H9 (cell line): ENCODE results near the gene ETHE1. TPM values are rescaled to one million over a fixed set of nuclear protein-coding genes. Genes with fewer than 3 reads are reported as not detected.

Experiments
- DNase-seq: peaks from one replicate; pipeline ENCODE4 v3.0.0-alpha.2; 2017
- H2AFZ ChIP-seq: one replicate; pipeline ENCODE4 v1.6.1; 2013; ENCODE audit warnings: mild to moderate bottlenecking, low read length, control low read depth, moderate library complexity
- H2AK5ac ChIP-seq: 2 replicates; pipeline ENCODE4 v1.6.1; 2013; ENCODE audit warnings: low read length, control low read depth, mixed read lengths; ENCODE audit not compliant: insufficient read length
- H2BK120ac ChIP-seq: one replicate; pipeline ENCODE4 v1.6.1; 2013; ENCODE audit warnings: low read depth, mild to moderate bottlenecking, low read length, control low read depth, inconsistent platforms; ENCODE audit not compliant: poor library complexity, severe bottlenecking
- H2BK12ac ChIP-seq: 2 replicates; pipeline ENCODE4 v1.6.1; 2013; ENCODE audit warnings: low read length, control low read depth, mixed read lengths, low read depth; ENCODE audit not compliant: insufficient read length
- H2BK15ac ChIP-seq: 2 replicates; pipeline ENCODE4 v1.6.1; 2013; ENCODE audit warnings: low read depth, low read length, control low read depth
- H2BK20ac ChIP-seq: one replicate; pipeline ENCODE4 v1.6.1; 2013; ENCODE audit warnings: low read depth, mild to moderate bottlenecking, low read length, control low read depth, inconsistent platforms; ENCODE audit not compliant: poor library complexity, severe bottlenecking
- H2BK5ac ChIP-seq: 2 replicates; pipeline ENCODE4 v1.6.1; 2013; ENCODE audit warnings: low read length, control low read depth, mixed read lengths; ENCODE audit not compliant: insufficient read length
- H3K14ac ChIP-seq: 2 replicates; pipeline ENCODE4 v1.6.1; 2013; ENCODE audit warnings: low read length, control low read depth; ENCODE audit not compliant: insufficient read depth
- H3K18ac ChIP-seq: 2 replicates; pipeline ENCODE4 v1.6.1; 2013; ENCODE audit warnings: low read depth, mild to moderate bottlenecking, mixed read lengths, low read length, control low read depth; ENCODE audit not compliant: insufficient read length
- H3K23ac ChIP-seq: 2 replicates; pipeline ENCODE4 v1.6.1; 2013; ENCODE audit warnings: low read length, control low read depth, mixed read lengths, low read depth; ENCODE audit not compliant: insufficient read length
- H3K23me2 ChIP-seq: 2 replicates; pipeline ENCODE4 v1.6.1; 2013; ENCODE audit warnings: low read depth, mild to moderate bottlenecking, mixed read lengths, low read length, control low read depth; ENCODE audit not compliant: insufficient read length, poor library complexity, severe bottlenecking
- H3K27ac ChIP-seq: 2 replicates; pipeline ENCODE4 v1.5.1; 2013; ENCODE audit warnings: low read length, control low read depth, mixed read lengths, low read depth; ENCODE audit not compliant: insufficient read length
- H3K27me3 ChIP-seq: 2 replicates; pipeline ENCODE4 v1.6.1; 2013; ENCODE audit warnings: low read length, control low read depth, inconsistent platforms; ENCODE audit not compliant: insufficient read depth
- H3K4ac ChIP-seq: 2 replicates; pipeline ENCODE4 v1.6.1; 2013; ENCODE audit warnings: low read depth, mild to moderate bottlenecking, control low read depth, inconsistent platforms, low read length, moderate library complexity
- H3K4me1 ChIP-seq: 2 replicates; pipeline ENCODE4 v1.6.1; 2013; ENCODE audit warnings: low read length, control low read depth, inconsistent platforms; ENCODE audit not compliant: insufficient read depth
- H3K4me2 ChIP-seq: 2 replicates; pipeline ENCODE4 v1.6.1; 2013; ENCODE audit warnings: low read length, control low read depth, mixed read lengths; ENCODE audit not compliant: insufficient read length, insufficient read depth
- H3K56ac ChIP-seq: 2 replicates; pipeline ENCODE4 v1.6.1; 2013; ENCODE audit warnings: low read depth, mild to moderate bottlenecking, mixed read lengths, low read length, control low read depth; ENCODE audit not compliant: insufficient read length
- H3K79me1 ChIP-seq: 2 replicates; pipeline ENCODE4 v1.6.1; 2013; ENCODE audit warnings: low read depth, mild to moderate bottlenecking, moderate library complexity, low read length, control low read depth, inconsistent platforms; ENCODE audit not compliant: insufficient read depth, poor library complexity, severe bottlenecking
- H3K79me2 ChIP-seq: 2 replicates; pipeline ENCODE4 v1.6.1; 2013; ENCODE audit warnings: low read length, control low read depth, inconsistent platforms; ENCODE audit not compliant: insufficient read depth
- H3K9ac ChIP-seq: 2 replicates; pipeline ENCODE4 v1.6.1; 2013; ENCODE audit warnings: low read length, control low read depth, mixed read lengths; ENCODE audit not compliant: insufficient read length; ENCODE audit errors: extremely low read depth
- H3K9me3 ChIP-seq: one replicate; pipeline ENCODE4 v1.6.1; 2013; ENCODE audit warnings: low read depth, low read length, inconsistent platforms; ENCODE audit not compliant: control insufficient read depth
- H3T11ph ChIP-seq: one replicate; pipeline ENCODE4 v1.6.1; 2013; ENCODE audit warnings: mild to moderate bottlenecking, low read length, control low read depth, inconsistent platforms
- H4K20me1 ChIP-seq: one replicate; pipeline ENCODE4 v1.6.1; 2013; ENCODE audit not compliant: control insufficient read depth, insufficient read length, insufficient read depth
- H4K5ac ChIP-seq: 2 replicates; pipeline ENCODE4 v1.6.1; 2013; ENCODE audit warnings: low read depth, mild to moderate bottlenecking, mixed read lengths, low read length, control low read depth; ENCODE audit not compliant: insufficient read length
- H4K8ac ChIP-seq: replicated peaks from 2 replicates; pipeline ENCODE4 v1.6.1; 2013; ENCODE audit warnings: low read length, control low read depth, mixed read lengths, low read depth; ENCODE audit not compliant: insufficient read length
- H4K91ac ChIP-seq: 2 replicates; pipeline ENCODE4 v1.6.1; 2013; ENCODE audit warnings: low read depth, mild to moderate bottlenecking, moderate library complexity, mixed read lengths, low read length, control low read depth; ENCODE audit not compliant: insufficient read length
- H3K27ac Mint-ChIP-seq, 3 experiments: 2 replicates in 2 of 3; 3 replicates in 1 of 3; pipeline ENCODE4 v1.8.0; 2020 to 2021; ENCODE audit warnings: mixed read lengths in 3 of 3, mild to moderate bottlenecking in 1 of 3, moderate library complexity in 1 of 3
- H3K27me3 Mint-ChIP-seq: 2 replicates; pipeline ENCODE4 v1.8.0; 2021; ENCODE audit warnings: low read depth, mild to moderate bottlenecking, moderate library complexity, mixed read lengths
- H3K36me3 Mint-ChIP-seq, 3 experiments: 2 replicates in 2 of 3; 3 replicates in 1 of 3; pipeline ENCODE4 v1.8.0; 2020 to 2021; ENCODE audit warnings: low read depth in 3 of 3, mixed read lengths in 3 of 3; ENCODE audit not compliant: insufficient read depth in 1 of 3
- H3K4me1 Mint-ChIP-seq, 2 experiments: 2 replicates each; pipeline ENCODE4 v1.8.0; 2020; ENCODE audit warnings: mixed read lengths in 2 of 2
- H3K4me3 Mint-ChIP-seq, 2 experiments: 2 replicates in 1 of 2; 3 replicates in 1 of 2; pipeline ENCODE4 v1.8.0; 2020 to 2021; ENCODE audit warnings: mild to moderate bottlenecking in 2 of 2, mixed read lengths in 2 of 2, moderate library complexity in 1 of 2
- H3K9me3 Mint-ChIP-seq, 2 experiments: 2 replicates in 1 of 2; 3 replicates in 1 of 2; pipeline ENCODE4 v1.8.0; 2020; ENCODE audit warnings: mild to moderate bottlenecking in 2 of 2, mixed read lengths in 2 of 2, moderate library complexity in 1 of 2
- CTCF ChIP-seq: fragments of 200-600 bp; sonication (generic); conservative IDR thresholded peaks from 3 replicates; pipeline ENCODE4 v1.8.0; 2021; ENCODE audit warnings: antibody characterized with exemption, mild to moderate bottlenecking
- WGBS: extraction: QIAGEN DNeasy Blood & Tissue Kit; methylation state at CpG from one replicate; pipeline ENCODE4 v1.1.7; 2013; ENCODE audit warnings: missing lambda C conversion rate, low lambda C conversion rate, mixed read lengths; ENCODE audit not compliant: insufficient read length; ENCODE audit errors: extremely low coverage; 5-methylcytosine and 5-hydroxymethylcytosine counted together
- total RNA-seq: library from RNA; stranded (reverse); gene quantifications from 2 replicates; pipeline ENCODE4 v1.2.1, GENCODE V29; 2021

The ETHE1 gene
- total RNA-seq, 1 experiment from 2014 or later, result 18.8 TPM

- H3K4me3 Mint-ChIP-seq, result no peak overlapping the region
- no peak overlapping the region for H2AK5ac ChIP-seq
- H3K4me1 Mint-ChIP-seq, result no peaks in the 10 kb centered on the region
- no peak overlapping the region for H3K14ac ChIP-seq
- H2BK120ac ChIP-seq, result no peak overlapping the region
- H3K27ac ChIP-seq, result no peak overlapping the region
- no peak overlapping the region for H3K23ac ChIP-seq
- H3K9me3 ChIP-seq, result no peaks in the 10 kb centered on the region
- H3K18ac ChIP-seq, result no peak overlapping the region
- H3K4ac ChIP-seq, result no peak overlapping the region
- H3K23me2 ChIP-seq, result no peaks in the 10 kb centered on the region
- no peaks in the 10 kb centered on the region for H3K27me3 ChIP-seq
- no peak overlapping the region for H2BK20ac ChIP-seq
- H3K9ac ChIP-seq, result no peak overlapping the region
- H4K20me1 ChIP-seq, result no peaks in the 10 kb centered on the region
- H3K9me3 Mint-ChIP-seq, result no peaks in the 10 kb centered on the region
- H2BK15ac ChIP-seq, result no peak overlapping the region
- H4K8ac ChIP-seq, result no peak overlapping the region
- no peak overlapping the region for H2AFZ ChIP-seq
- H3K56ac ChIP-seq, result no peak overlapping the region
- no peaks in the 10 kb centered on the region for H3K79me1 ChIP-seq
- TF ChIP-seq CTCF, result no peak
- H4K5ac ChIP-seq, result no peak overlapping the region
- H2BK5ac ChIP-seq, result no peak overlapping the region
- H4K91ac ChIP-seq, result no peak overlapping the region
- no peak overlapping the region for H3T11ph ChIP-seq
- DNase-seq, result no peak
- H3K27ac Mint-ChIP-seq, result no peak overlapping the region
- peaks cover 2% of the 10 kb centered on the region; the same call in 1 of the 2 replicates for H3K27me3 Mint-ChIP-seq
- H3K79me2 ChIP-seq, result no peaks in the 10 kb centered on the region
- WGBS, result no CpG with 5 or more reads among the region's 6 CpGs
- no peak overlapping the region for H3K4me2 ChIP-seq
- H2BK12ac ChIP-seq, result no peak overlapping the region
- H3K36me3 Mint-ChIP-seq, result peaks cover 0 to 1% (median 0%) of the 10 kb centered on the region in 3 experiments; a peak in 1 of 7 replicates
- no peaks in the 10 kb centered on the region for H3K4me1 ChIP-seq
Observed at GRCh38 chr19:43483281-43483680, 43.7 kb downstream of the ETHE1 start.
